GM12878 (cell line): ENCODE results near the gene PCTP. TPM values are rescaled to one million over a fixed set of nuclear protein-coding genes. Genes with fewer than 3 reads are reported as not detected.

Experiments used
- ATAC-seq: fragments of 200-7000 bp; cut with Tn5 transposase; 3 replicates; pipeline ENCODE4 v1.9.1; 2020; ENCODE audit warnings: mild to moderate bottlenecking, moderate library complexity
- BruUV-seq: library from RNA; stranded (reverse); fragments of 400-500 nt; replicated peaks from 2 replicates; lab custom pipeline; 2021; lab: Mats Ljungman, UMichigan
- CTCF ChIA-PET: fragments of 300-600 bp; sonication (Branson Sonifier 250); formaldehyde crosslinking; extraction: SDS; loops from one replicate; lab custom pipeline; 2021; ENCODE audit warnings: inconsistent platforms; lab: Yijun Ruan, JAX
- POLR2A ChIA-PET: fragments of 350-600 bp; formaldehyde crosslinking; extraction: SDS; loops from one replicate; lab custom pipeline; 2021; ENCODE audit warnings: inconsistent platforms; lab: Charles Lee
- RAD21 ChIA-PET: fragments of 300-600 bp; sonication (Branson Sonifier 250); formaldehyde crosslinking; loops from one replicate; lab custom pipeline; 2023; ENCODE audit warnings: antibody characterized with exemption; ENCODE audit not compliant: unreplicated experiment; lab: Charles Lee
- SMC1A ChIA-PET: fragments of 300-600 bp; sonication (Branson Sonifier 250); formaldehyde crosslinking; loops from one replicate; lab custom pipeline; 2023; ENCODE audit not compliant: unreplicated experiment, uncharacterized antibody; lab: Charles Lee
- DNase-seq: peaks from one replicate; pipeline ENCODE4 v3.0.0-alpha.2; 2011; ENCODE audit warnings: low read depth, low spot score
- FAIRE-seq: peaks from 3 replicates; lab custom pipeline; 2011; peaks lifted over from hg19 to GRCh38; lab: Jason Lieb, UNC
- H2AFZ ChIP-seq: 2 replicates; pipeline ENCODE4 v1.6.0; 2011; ENCODE audit warnings: low read depth, low read length, control low read depth; ENCODE audit not compliant: control insufficient read depth
- H3K27ac ChIP-seq: 2 replicates; pipeline ENCODE4 v1.5.1; 2011; ENCODE audit warnings: control low read depth; ENCODE audit not compliant: control insufficient read depth, insufficient read depth
- H3K27me3 ChIP-seq, 2 experiments: replicated peaks in 1 of 2; 2 replicates each; pipeline versions ENCODE4 v1.6.0 to v1.6.1; 2011; ENCODE audit warnings: low read length in 1 of 2; ENCODE audit not compliant: control insufficient read depth in 2 of 2, insufficient read depth in 2 of 2
- H3K36me3 ChIP-seq, 2 experiments: 2 replicates each; pipeline ENCODE4 v1.5.1; 2011; ENCODE audit warnings: low read length in 1 of 2; ENCODE audit not compliant: control insufficient read depth in 2 of 2, insufficient read depth in 2 of 2
- H3K4me1 ChIP-seq: 2 replicates; pipeline ENCODE4 v1.6.1; 2011; ENCODE audit warnings: mild to moderate bottlenecking, low read length, moderate library complexity, mixed read lengths; ENCODE audit not compliant: control insufficient read depth, insufficient read depth
- H3K4me2 ChIP-seq: 2 replicates; pipeline ENCODE4 v1.6.0; 2011; ENCODE audit warnings: control low read depth; ENCODE audit not compliant: control insufficient read depth, insufficient read depth
- H3K4me3 ChIP-seq: fragments of 200-600 bp; sonication (generic); 2 replicates; pipeline ENCODE4 v1.5.1; 2016
- H3K79me2 ChIP-seq: 2 replicates; pipeline ENCODE4 v1.6.0; 2011; ENCODE audit warnings: low read length; ENCODE audit not compliant: control insufficient read depth, insufficient read depth
- H3K9ac ChIP-seq: 2 replicates; pipeline ENCODE4 v1.8.0; 2011; ENCODE audit warnings: low read length, control low read depth, mixed read lengths; ENCODE audit not compliant: control insufficient read depth, insufficient read depth
- H3K9me3 ChIP-seq: replicated peaks from 3 replicates; pipeline ENCODE4 v1.5.1; 2011; ENCODE audit warnings: mild to moderate bottlenecking, low read length; ENCODE audit not compliant: control insufficient read depth, insufficient read depth
- H4K20me1 ChIP-seq: 2 replicates; pipeline ENCODE4 v1.6.0; 2011; ENCODE audit not compliant: control insufficient read depth, insufficient read depth
- RELA ChIP-seq: fragments of 450-650 bp; IDR thresholded peaks from 2 replicates; pipeline ENCODE4 v1.8.0; 2014; ENCODE audit warnings: borderline replicate concordance; ENCODE audit not compliant: partially characterized antibody
- WGBS: methylation state at CpG from one replicate; pipeline ENCODE4 v1.1.6; 2016; ENCODE audit warnings: low lambda C conversion rate; ENCODE audit not compliant: insufficient replicate concordance, insufficient coverage; ENCODE audit errors: missing lambda C conversion rate; 5-methylcytosine and 5-hydroxymethylcytosine counted together
- in situ Hi-C: fragments of 300-500 bp; cut with MboI; formaldehyde crosslinking; loops from 9 replicates; pipeline ENCODE4 v1.14.3; 2018; ENCODE audit warnings: mixed read lengths
- intact Hi-C: fragments of 100-400 bp; cut with micrococcal nuclease; formaldehyde crosslinking; loops from one replicate; pipeline ENCODE4 v1.14.2; 2022; ENCODE audit not compliant: unreplicated experiment
- polyA plus RNA-seq, 11 experiments: library from polyadenylated mRNA; depleted of rRNA in 4 of 11; unstranded in 6 of 11; stranded (reverse) in 5 of 11; fragments of >200 nt; fragmentation: Nextera tagmentation in 4 of 11; fragmentation: Illumina TruSeq in 1 of 11; extraction: Ambion mirVana in 4 of 11; extraction: Trizol in 1 of 11; gene quantifications; 1 replicate in 1 of 11; 2 replicates in 10 of 11; pipeline versions ENCODE4 v1.2.1 to v1.2.3, GENCODE V29; 2011 to 2016; ENCODE audit warnings: inconsistent platforms in 2 of 11, missing spikeins in 2 of 11, low read depth in 1 of 11
- total RNA-seq, 4 experiments: library from RNA; depleted of rRNA in 3 of 4; stranded (reverse); fragments of >200 nt in 3 of 4; fragmentation: Illumina TruSeq in 1 of 4; extraction: Trizol in 1 of 4; gene quantifications; 2 replicates each; pipeline versions ENCODE4 v1.2.1 to v1.2.3, GENCODE V29; 2013 to 2021
- TF ChIP-seq, protein P1 (sequence below): fragments of 150-350 bp; IDR thresholded peaks from 2 replicates; pipeline ENCODE4 v1.6.1; 2014; ENCODE audit warnings: mild to moderate bottlenecking, low read depth, low read length
- TF ChIP-seq, protein P2 (sequence below): fragments of 450-650 bp; IDR thresholded peaks from 2 replicates; pipeline ENCODE4 v1.6.1; 2017; ENCODE audit warnings: antibody characterized with exemption, mild to moderate bottlenecking, moderate library complexity

Gene PCTP
- total and polyA plus RNA-seq, 10 of the 15 experiments (the other 5 are each of a cell fraction or from before 2014, with no cell fraction given) = 1.4 to 26.8 (median 3.7) TPM

DNA sequence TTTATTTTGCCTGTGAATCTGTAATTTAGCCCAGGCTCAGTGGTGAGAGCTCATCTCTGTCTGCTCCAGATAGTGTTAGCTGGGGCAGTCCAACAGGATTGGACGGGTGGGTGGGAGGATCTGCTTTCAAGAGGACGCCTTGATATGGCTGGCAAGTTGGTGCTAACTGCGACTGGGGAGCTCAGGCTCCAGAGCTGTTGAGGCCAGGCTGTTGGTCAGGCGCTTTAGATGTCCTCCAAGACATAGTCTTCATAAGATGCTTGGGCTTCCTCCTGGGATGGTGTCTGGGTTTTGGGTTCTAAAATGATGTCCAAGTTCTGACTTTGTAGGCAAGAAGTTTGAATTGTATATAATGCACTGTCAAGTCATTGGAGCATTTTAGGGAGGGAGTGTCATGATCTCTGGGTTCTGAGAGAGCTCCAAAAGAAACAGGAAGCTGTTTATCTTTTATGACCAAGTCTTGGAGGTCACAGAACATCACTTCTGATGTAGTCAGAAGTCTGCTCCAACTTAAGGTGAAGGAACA lies 12.8 kb upstream of the PCTP start (continued):
- TF ChIP-seq, protein P1, sequence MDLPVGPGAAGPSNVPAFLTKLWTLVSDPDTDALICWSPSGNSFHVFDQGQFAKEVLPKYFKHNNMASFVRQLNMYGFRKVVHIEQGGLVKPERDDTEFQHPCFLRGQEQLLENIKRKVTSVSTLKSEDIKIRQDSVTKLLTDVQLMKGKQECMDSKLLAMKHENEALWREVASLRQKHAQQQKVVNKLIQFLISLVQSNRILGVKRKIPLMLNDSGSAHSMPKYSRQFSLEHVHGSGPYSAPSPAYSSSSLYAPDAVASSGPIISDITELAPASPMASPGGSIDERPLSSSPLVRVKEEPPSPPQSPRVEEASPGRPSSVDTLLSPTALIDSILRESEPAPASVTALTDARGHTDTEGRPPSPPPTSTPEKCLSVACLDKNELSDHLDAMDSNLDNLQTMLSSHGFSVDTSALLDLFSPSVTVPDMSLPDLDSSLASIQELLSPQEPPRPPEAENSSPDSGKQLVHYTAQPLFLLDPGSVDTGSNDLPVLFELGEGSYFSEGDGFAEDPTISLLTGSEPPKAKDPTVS = no peak
- TF ChIP-seq, all 136 proteins: peak for 0

DNA sequence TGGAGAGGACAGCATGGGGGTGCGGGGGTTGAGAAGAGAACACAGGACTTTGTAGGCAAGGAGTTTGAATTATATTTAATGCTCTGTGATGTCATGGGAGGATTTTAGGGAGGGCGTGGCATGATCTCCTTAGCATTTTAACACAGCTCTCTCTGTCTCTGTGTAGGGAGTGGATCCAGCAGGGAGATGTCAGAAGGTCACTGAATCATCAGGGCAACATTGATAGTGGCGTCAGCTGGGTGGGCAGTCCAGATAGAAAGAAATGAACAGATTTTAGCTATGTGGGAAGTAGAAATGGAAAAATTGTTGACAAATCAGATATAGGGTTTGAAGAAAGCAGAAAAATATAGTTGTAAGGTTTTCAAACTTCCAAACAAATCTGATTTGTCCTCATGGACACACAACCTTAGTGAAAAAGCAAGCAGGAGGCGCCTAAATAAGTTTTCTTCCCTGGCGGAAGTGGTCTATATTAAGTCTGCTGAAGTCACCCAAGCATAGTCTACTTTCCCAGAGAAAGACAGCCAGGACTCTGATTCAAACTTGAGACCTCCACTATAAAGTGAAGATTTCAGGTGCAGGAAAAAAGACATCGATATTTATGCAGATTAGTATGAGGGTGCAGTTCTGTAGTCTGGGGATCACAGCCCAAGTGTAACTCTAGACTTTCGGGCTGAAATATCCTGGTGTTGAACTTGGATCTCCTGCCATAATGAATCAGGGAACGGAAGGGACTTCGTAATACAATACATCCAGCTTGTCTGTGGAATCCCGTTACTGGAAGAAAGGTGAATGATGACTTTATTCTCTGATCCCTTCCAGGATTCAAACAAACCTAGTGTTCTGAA lies 10.1 kb upstream of the PCTP start:
- Histone ChIP-seq H3K79me2 (no peaks in the 10 kb centered on the region), H2AFZ (no peak overlapping the region), H3K9me3 (no peaks in the 10 kb centered on the region), H3K27ac (no peak overlapping the region), H3K4me2 (no peak overlapping the region), H3K9ac (no peak overlapping the region), H3K27me3 (no peaks in the 10 kb centered on the region), H4K20me1 (no peaks in the 10 kb centered on the region), H3K4me3 (no peak overlapping the region), H3K36me3 (no peaks in the 10 kb centered on the region), H3K4me1 (peaks cover 6% of the 10 kb centered on the region; the same call in 1 of the 2 replicates)
- CTCF ChIA-PET = interaction anchor here (0.8 to 1.8 kb wide), 3 partner anchors 10 to 22 kb away, joined by 3 to 5 read pairs (median 5); partner anchors contain the start of gene PCTP
- SMC1A ChIA-PET = no interaction called here
- RAD21 ChIA-PET = no interaction called here
- POLR2A ChIA-PET = no interaction called here
- ATAC-seq (no peak), FAIRE-seq (no peak), DNase-seq (no peak)
- 71% methylated on average over 10 of the region's 10 CpGs for WGBS
- intact Hi-C loops = no loop called here
- no peak for TF ChIP-seq RELA
- TF ChIP-seq, protein P2, sequence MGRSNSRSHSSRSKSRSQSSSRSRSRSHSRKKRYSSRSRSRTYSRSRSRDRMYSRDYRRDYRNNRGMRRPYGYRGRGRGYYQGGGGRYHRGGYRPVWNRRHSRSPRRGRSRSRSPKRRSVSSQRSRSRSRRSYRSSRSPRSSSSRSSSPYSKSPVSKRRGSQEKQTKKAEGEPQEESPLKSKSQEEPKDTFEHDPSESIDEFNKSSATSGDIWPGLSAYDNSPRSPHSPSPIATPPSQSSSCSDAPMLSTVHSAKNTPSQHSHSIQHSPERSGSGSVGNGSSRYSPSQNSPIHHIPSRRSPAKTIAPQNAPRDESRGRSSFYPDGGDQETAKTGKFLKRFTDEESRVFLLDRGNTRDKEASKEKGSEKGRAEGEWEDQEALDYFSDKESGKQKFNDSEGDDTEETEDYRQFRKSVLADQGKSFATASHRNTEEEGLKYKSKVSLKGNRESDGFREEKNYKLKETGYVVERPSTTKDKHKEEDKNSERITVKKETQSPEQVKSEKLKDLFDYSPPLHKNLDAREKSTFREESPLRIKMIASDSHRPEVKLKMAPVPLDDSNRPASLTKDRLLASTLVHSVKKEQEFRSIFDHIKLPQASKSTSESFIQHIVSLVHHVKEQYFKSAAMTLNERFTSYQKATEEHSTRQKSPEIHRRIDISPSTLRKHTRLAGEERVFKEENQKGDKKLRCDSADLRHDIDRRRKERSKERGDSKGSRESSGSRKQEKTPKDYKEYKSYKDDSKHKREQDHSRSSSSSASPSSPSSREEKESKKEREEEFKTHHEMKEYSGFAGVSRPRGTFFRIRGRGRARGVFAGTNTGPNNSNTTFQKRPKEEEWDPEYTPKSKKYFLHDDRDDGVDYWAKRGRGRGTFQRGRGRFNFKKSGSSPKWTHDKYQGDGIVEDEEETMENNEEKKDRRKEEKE = no peak
- in situ Hi-C loops = no loop called here
- BruUV-seq = no TSS peak
